ENCODE data around the gene LTK.

- TF ChIP-seq CTCF (conservative IDR thresholded peaks at IDR 0.05; ENCODE audit: low read depth, low read length) = no peak
- TF ChIP-seq EZH2 (IDR thresholded peaks at IDR 0.05; ENCODE audit: borderline replicate concordance, low read depth, low read length, poor library complexity, severe bottlenecking) = no peak
Observed at GRCh38 chr15:41506796-41507341, 6.8 kb downstream of the LTK start.
